ENCODE measurements around the gene PRRC2B.
"Not testable (repeated sequence)": the region's sequence is repeated elsewhere in the genome, so short reads cannot be mapped to it uniquely, and the experiment has no call there.

Gene PRRC2B

DNA sequence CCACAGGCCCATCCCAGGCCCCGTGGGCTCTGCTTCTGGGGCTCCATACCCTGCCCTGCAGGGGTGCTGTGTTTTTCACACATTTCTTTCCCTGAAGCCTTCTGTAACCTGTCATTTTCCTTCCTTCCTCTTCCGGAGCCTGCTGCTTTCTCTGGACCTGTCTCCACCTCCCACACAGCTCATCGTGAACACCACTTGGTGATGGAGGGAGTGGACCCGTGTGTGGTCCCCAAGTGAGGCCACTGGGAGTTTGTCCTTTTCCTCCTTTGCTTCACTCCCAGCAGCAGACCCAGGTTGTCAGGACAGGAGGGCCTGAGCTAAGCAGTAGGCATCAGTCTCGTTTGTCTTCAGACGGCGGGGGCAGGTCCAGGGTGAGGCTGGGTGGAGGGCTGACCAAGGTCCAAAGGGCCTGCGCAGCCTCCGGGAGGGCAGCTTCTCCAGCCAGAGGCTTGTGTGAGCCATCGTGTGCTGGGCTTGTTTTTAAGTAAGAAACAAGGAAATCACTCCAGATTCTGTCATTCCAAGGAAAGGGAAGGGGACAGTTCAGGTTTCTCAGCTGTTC, 103.0 kb downstream of the PRRC2B start:
- H3K4me3 ChIP-seq (ENCODE audit: low read length), result no peak overlapping the region

DNA sequence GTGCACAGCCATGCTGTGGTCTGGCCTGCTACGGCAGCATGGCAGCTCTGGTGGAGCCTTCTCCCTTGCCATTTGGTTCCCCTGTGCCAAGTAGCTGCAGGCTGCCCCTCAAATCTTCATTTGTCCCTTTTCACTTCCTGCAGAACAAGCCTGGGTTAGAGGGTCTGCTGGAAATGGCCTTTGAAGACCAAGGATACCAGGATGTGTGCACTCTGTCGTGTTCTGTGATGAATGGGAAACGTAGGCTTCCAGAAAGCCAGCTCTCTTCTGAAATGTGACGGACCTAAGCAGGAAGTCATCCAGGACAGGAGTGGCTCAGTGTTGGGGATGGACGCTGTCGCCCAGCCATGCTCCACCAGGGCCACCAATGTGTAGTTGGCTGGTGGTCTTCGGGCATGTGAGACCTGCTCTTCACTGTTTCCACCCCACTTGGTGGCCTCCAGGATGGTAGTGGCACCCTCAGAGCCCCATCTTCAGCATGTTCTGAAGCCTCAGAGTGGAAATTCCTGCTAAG, 105.4 kb downstream of the PRRC2B start:
- TF ChIP-seq ZNF274 (IDR thresholded peaks at IDR 0.05; ENCODE audit: low read depth, low read length), result no peak
- no peak overlapping the region for H3K4me3 ChIP-seq (ENCODE audit: low read length)

More for the DNA sequence above, 103.0 kb downstream of the PRRC2B start:
- no peak for TF ChIP-seq ZNF274 (IDR thresholded peaks at IDR 0.05; ENCODE audit: low read depth, low read length)

DNA sequence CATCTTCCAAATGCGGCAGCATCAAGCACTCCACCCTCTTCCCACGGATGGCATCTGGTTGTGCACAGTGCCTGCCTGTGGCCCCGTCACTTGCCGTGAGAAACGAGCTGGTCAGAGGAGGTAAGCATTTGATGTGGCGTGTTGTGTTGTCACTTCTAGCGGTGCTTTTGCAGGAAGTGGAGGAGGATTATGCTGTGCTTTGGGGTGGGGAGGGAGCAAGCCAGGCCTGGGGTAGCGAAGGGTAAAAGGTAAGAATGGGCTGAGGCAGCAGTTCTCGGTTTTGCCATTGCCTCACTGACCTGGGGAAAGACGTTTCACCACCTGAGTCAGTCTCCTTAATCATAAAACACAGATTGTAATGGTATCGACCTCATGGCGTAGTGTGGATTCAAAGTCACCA, 106.5 kb downstream of the PRRC2B start:
- no peak overlapping the region for H3K4me3 ChIP-seq (ENCODE audit: low read length)
- no peak for TF ChIP-seq ZNF274 (IDR thresholded peaks at IDR 0.05; ENCODE audit: low read depth, low read length)

GRCh38 chr9:131500939-131501541, 107.2 kb downstream of the PRRC2B start:
- no peak overlapping the region for H3K4me3 ChIP-seq (ENCODE audit: low read length)
- no peak for TF ChIP-seq ZNF274 (IDR thresholded peaks at IDR 0.05; ENCODE audit: low read depth, low read length)

DNA sequence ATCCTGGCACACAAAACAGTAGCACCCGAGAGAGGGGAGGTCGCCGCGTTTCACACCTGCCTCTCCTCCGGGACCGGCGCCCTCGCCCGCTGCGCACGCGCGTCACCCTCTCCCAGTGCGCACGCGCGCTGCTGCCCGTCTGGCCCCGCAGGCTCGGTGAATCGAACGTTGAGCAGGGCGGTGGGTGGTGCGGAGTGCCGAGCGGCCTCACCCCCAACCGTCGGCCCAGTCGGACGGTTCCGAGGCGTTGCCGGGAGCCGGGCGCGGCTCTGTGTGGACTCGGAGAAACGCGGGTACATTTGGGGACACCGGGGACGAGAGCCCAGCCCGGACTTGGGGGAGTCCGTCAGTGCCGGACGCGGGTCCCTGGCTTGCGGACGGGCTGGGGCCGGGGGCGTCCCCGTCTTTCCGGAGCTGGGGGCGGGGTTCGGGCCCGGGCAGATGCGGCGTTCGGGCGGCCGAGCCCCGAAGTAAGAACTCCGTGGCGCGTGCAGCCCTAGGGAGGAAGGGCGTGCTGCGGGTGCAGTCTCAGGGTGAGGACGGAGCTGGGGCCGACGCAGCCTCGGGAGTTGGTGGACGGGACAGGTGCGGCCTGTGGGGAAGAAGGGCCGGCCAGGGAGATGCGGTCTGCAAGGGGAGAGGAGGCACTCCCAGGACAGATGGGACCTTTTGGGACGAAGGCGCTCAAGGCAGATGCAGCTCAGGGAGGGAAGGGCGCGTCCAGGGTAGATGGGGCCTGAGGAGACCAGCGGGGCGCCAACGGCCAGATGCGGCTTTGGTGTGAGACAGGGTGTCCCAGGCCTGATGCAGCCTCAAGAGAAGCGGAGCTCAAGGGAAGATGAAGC, 109.1 kb downstream of the PRRC2B start, which contains the start of gene POMT1:
TSS of gene POMT1 (plus strand) at position 138 of the 845 bp plus-strand sequence. CDS start 1,301 bp downstream, outside the sequence.
- H3K4me3 ChIP-seq (ENCODE audit: low read length), result peak within 1 kb of the TSS; percentile 65
- no peak for TF ChIP-seq ZNF274 (IDR thresholded peaks at IDR 0.05; ENCODE audit: low read depth, low read length)

DNA sequence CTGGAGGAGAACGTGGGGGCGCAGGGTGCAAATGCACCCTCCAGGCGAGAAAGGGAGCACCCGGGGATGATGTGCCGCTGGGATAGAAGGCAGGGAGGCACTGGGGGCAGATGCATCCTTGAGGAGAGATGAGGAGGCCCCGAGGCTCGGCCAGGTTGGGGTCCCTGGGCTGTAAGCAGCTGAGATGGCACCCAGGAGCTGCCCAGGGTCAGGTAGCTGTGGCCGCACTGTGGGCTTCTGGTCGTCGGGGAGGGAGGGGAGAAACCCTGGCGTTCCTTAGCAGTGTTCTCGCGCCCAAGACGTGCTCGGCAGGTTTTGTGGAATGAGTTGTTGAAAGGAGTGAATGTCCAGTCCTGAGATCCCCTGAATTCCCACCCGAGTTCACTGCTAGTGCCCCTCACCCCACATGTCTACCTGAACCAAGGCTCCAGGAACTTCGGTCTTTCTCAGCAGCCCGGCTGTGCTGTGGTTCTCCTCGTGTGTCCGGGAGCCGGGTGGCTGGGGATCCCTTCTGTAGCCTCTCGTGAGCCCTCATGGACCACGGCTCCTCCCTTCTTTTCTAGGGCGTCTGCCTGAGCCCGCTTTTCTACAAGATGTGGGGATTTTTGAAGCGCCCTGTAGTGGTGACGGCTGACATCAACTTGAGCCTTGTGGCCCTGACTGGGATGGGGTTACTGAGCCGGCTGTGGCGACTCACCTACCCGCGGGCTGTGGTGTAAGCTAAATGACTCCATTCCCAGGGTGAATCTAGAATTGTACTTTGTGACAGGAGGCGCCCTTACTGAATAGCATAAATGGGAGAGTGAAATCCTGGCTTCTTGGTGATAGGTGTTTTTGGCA, 110.0 kb downstream of the PRRC2B start:
- TF ChIP-seq ZNF274 (IDR thresholded peaks at IDR 0.05; ENCODE audit: low read depth, low read length), result no peak
- H3K4me3 ChIP-seq (ENCODE audit: low read length), result peak overlapping the region; percentile 65

GRCh38 chr9:131505012-131505411, 111.1 kb downstream of the PRRC2B start:
- no peak overlapping the region for H3K4me3 ChIP-seq (ENCODE audit: low read length)
- TF ChIP-seq ZNF274 (IDR thresholded peaks at IDR 0.05; ENCODE audit: low read depth, low read length), result no peak

DNA sequence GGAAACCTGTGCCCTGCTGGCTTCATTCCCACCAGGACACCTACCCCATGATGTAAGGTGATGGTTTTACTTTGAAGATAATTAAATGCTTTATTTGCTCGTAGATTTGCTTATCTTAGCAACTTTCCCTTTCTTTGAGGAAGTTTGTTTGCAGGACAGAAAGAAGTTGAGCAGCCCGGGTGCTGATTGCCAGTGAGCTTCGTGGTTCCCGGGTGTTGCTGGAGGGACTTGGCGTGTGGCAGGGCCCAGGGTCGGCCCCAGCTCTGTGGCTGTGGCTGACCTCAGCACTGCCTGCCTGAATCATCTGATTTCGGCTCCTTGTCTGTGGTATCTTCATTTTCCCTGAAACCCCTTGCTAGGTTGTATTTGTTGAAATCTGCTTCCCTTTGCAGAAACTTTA, 117.5 kb downstream of the PRRC2B start:
- H3K4me3 ChIP-seq (ENCODE audit: low read length), result no peak overlapping the region
- no peak for TF ChIP-seq ZNF274 (IDR thresholded peaks at IDR 0.05; ENCODE audit: low read depth, low read length)

- no peak for TF ChIP-seq ZNF274 (IDR thresholded peaks at IDR 0.05; ENCODE audit: low read depth, low read length)
Measured at GRCh38 chr9:131511880-131512279, 118.0 kb downstream of the PRRC2B start.

GRCh38 chr9:131513177-131513576, 119.3 kb downstream of the PRRC2B start:
- TF ChIP-seq ZNF274 (IDR thresholded peaks at IDR 0.05; ENCODE audit: low read depth, low read length), result no peak
- no peak overlapping the region for H3K4me3 ChIP-seq (ENCODE audit: low read length)

More at GRCh38 chr9:131511880-131512279, 118.0 kb downstream of the PRRC2B start:
- no peak overlapping the region for H3K4me3 ChIP-seq (ENCODE audit: low read length)

DNA sequence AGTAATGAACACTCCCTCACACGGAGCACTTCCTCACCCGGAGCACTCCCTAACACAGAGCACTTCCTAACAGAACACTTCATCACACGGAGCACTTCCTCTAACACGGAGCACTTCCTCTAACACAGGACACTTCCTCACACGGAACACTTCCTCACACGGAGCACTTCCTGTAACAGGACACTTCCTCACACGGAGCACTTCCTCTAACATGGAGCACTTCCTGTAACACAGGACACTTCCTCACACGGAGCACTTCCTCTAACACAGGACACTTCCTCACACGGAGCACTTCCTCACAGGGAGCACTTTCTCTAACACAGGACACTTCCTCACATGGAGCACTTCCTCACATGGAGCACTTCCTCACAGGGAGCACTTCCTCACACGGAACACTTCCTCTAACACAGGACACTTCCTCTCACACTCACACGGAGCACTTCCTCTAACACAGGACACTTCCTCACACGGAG, 121.7 kb downstream of the PRRC2B start:
- not testable (repeated sequence) for H3K4me3 ChIP-seq (ENCODE audit: low read length)

DNA sequence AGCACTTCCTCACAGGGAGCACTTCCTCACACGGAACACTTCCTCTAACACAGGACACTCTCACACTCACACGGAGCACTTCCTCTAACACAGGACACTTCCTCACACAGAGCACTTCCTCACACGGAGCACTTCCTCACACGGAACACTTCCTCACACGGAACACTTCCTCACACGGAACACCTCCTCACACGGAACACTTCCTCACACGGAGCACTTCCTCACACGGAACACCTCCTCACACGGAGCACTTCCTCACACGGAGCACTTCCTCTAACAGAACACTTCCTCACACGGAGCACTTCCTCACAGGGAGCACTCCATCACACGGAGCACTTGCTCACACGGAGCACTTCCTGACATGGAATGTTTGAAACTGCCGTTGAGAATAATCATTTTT, 122.2 kb downstream of the PRRC2B start:
- TF ChIP-seq ZNF274 (IDR thresholded peaks at IDR 0.05; ENCODE audit: low read depth, low read length), result no peak
- no peak overlapping the region for H3K4me3 ChIP-seq (ENCODE audit: low read length)

- no peak overlapping the region for H3K4me3 ChIP-seq (ENCODE audit: low read length)
- no peak for TF ChIP-seq ZNF274 (IDR thresholded peaks at IDR 0.05; ENCODE audit: low read depth, low read length)
Measured at GRCh38 chr9:131516930-131517329, 123.0 kb downstream of the PRRC2B start.

DNA sequence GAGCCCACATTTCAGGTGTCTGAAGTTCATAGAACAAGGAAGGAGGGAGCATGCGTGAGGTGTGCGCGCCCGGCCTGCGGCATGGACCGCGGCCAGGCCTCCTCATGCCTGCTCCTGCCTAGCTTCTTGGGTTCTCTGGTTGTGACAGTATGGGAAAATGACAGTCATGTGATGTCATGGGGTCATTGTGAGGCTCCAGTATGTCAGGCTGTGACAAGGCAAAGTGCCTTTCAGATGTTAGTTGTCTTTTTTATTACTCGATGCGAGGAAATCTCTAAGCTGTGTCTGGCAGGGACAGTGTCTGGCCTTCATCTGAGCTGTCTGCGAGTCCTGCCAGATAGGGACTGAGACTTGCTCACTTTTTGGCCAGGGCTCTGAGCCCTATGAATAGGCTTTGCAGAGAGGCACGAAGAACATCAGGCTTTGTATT, 123.9 kb downstream of the PRRC2B start:
- no peak for TF ChIP-seq ZNF274 (IDR thresholded peaks at IDR 0.05; ENCODE audit: low read depth, low read length)

More for the DNA sequence above, 123.9 kb downstream of the PRRC2B start:
- H3K4me3 ChIP-seq (ENCODE audit: low read length), result no peak overlapping the region

Measured in GM08714 (cell line).